ENCODE measurements around the gene CEND1. TPM values are rescaled to one million over a fixed set of nuclear protein-coding genes. Genes with fewer than 3 reads are reported as not detected.

Gene CEND1
- total and polyA plus RNA-seq, 2 donors (not counting 1 experiment from before 2014, with no cell fraction given), result 0.25 to 1.3 TPM

- Histone ChIP-seq H3K27ac (ENCODE audit: insufficient read depth, low read length) (no peak overlapping the region), H3K4me3 (replicated peaks in 1 of 4; ENCODE audit: control extremely low read depth in 1 of 4, insufficient read depth in 1 of 4, low read depth in 3 of 4, low read length in 4 of 4) (no peak overlapping the region), H4K20me1 (ENCODE audit: control insufficient read depth, extremely low read depth, insufficient read depth, low read length) (no peaks in the 10 kb centered on the region), H2AFZ (ENCODE audit: low read length) (no peak overlapping the region), H3K27me3 (ENCODE audit: control insufficient read depth, insufficient read depth, low read length) (no peaks in the 10 kb centered on the region), H3K36me3 (ENCODE audit: control insufficient read depth, insufficient read depth, low read length) (peaks cover 10% of the 10 kb centered on the region), H3K9ac (ENCODE audit: insufficient read depth, low read length) (no peak overlapping the region), H3K4me2 (ENCODE audit: extremely low read depth, insufficient read depth, low read length) (no peak overlapping the region), H3K4me1 (ENCODE audit: control insufficient read depth, extremely low read depth, insufficient read depth, low read length) (peaks cover 4% of the 10 kb centered on the region), H3K9me3 (ENCODE audit: control insufficient read depth, insufficient read depth, low read depth, low read length) (no peaks in the 10 kb centered on the region), H3K79me2 (ENCODE audit: control insufficient read depth, insufficient read depth, low read length) (peaks cover 40% of the 10 kb centered on the region)
- TF ChIP-seq EZH2 (IDR thresholded peaks at IDR 0.05; ENCODE audit: low read length, missing control alignments), result no peak
- no peak for TF ChIP-seq CTCF (conservative IDR thresholded peaks at IDR 0.05 in 1 of 2, IDR thresholded peaks at IDR 0.05 in 1 of 2; ENCODE audit: low read depth in 1 of 2, low read length in 2 of 2)
- DNase-seq (ENCODE audit: low read depth in 2 of 2), result no peak
Measured at GRCh38 chr11:778976-779954, 10.6 kb downstream of the CEND1 start.

GRCh38 chr11:777288-778255 lies 12.3 kb downstream of the CEND1 start, which contains the start of gene GATD1:
TSS of gene GATD1 (minus strand) at chr11:777487. CDS start at chr11:777462, 25 bp downstream.
- Histone ChIP-seq H3K9me3 (ENCODE audit: control insufficient read depth, insufficient read depth, low read depth, low read length) (no peaks in the 10 kb centered on the region), H3K79me2 (ENCODE audit: control insufficient read depth, insufficient read depth, low read length) (peaks cover 56% of the 10 kb centered on the region), H3K4me2 (ENCODE audit: extremely low read depth, insufficient read depth, low read length) (peak within 1 kb of the TSS; percentile 92), H3K27ac (ENCODE audit: insufficient read depth, low read length) (peak within 1 kb of the TSS; percentile 73), H4K20me1 (ENCODE audit: control insufficient read depth, extremely low read depth, insufficient read depth, low read length) (no peaks in the 10 kb centered on the region), H3K9ac (ENCODE audit: insufficient read depth, low read length) (peak within 1 kb of the TSS; percentile 83), H3K36me3 (ENCODE audit: control insufficient read depth, insufficient read depth, low read length) (peaks cover 17% of the 10 kb centered on the region), H3K27me3 (ENCODE audit: control insufficient read depth, insufficient read depth, low read length) (no peaks in the 10 kb centered on the region), H3K4me3 (replicated peaks in 1 of 4; ENCODE audit: control extremely low read depth in 1 of 4, insufficient read depth in 1 of 4, low read depth in 3 of 4, low read length in 4 of 4) (peak within 1 kb of the TSS; percentile 67 to 95 (median 84)), H3K4me1 (ENCODE audit: control insufficient read depth, extremely low read depth, insufficient read depth, low read length) (no peaks in the 10 kb centered on the region), H2AFZ (ENCODE audit: low read length) (no peak within 1 kb of the TSS)
- TF ChIP-seq EZH2 (IDR thresholded peaks at IDR 0.05; ENCODE audit: low read length, missing control alignments) (no peak), CTCF (conservative IDR thresholded peaks at IDR 0.05 in 1 of 2, IDR thresholded peaks at IDR 0.05 in 1 of 2; ENCODE audit: low read depth in 1 of 2, low read length in 2 of 2) (no peak)
- peak; percentile 71 to 78 for DNase-seq (ENCODE audit: low read depth in 2 of 2)
